ENCODE measurements around the gene TASOR. TPM values are rescaled to one million over a fixed set of nuclear protein-coding genes. Genes with fewer than 3 reads are reported as not detected.
A peak's percentile ranks its signal among the peaks of the same experiment; 100 is the strongest.

The TASOR gene
- total RNA-seq, 1 donor from 2014 or later: 69.7 TPM

DNA sequence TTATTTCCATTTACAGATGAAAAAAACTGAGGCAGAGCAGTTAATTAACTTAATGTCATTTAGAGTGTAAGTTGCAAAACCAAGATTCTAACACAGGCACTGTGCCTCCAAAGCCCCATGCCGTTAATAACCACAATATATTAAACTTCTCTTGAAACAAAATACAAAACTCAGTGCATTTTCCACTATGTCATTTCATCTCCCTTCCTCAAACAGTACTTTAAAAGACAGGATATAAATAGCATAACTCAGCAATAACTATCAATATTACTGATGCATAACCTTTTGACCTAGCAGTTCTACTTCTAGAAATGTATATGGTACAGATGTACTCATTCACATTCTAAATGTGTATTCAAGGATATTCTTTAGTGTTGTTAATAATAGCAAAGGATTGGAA, 5.1 kb upstream of the TASOR start:
- Histone ChIP-seq H3K27ac (no peak overlapping the region), H3K9me3 (no peaks in the 10 kb centered on the region), H3K27me3 (ENCODE audit: low read depth) (no peaks in the 10 kb centered on the region), H3K4me1 (no peaks in the 10 kb centered on the region), H3K36me3 (no peaks in the 10 kb centered on the region), H3K4me3 (no peak overlapping the region)
- intact Hi-C loops (cut with DNase I): no loop called here
- DNase-seq: no peak
- ATAC-seq: no peak
- TF ChIP-seq, protein P1, sequence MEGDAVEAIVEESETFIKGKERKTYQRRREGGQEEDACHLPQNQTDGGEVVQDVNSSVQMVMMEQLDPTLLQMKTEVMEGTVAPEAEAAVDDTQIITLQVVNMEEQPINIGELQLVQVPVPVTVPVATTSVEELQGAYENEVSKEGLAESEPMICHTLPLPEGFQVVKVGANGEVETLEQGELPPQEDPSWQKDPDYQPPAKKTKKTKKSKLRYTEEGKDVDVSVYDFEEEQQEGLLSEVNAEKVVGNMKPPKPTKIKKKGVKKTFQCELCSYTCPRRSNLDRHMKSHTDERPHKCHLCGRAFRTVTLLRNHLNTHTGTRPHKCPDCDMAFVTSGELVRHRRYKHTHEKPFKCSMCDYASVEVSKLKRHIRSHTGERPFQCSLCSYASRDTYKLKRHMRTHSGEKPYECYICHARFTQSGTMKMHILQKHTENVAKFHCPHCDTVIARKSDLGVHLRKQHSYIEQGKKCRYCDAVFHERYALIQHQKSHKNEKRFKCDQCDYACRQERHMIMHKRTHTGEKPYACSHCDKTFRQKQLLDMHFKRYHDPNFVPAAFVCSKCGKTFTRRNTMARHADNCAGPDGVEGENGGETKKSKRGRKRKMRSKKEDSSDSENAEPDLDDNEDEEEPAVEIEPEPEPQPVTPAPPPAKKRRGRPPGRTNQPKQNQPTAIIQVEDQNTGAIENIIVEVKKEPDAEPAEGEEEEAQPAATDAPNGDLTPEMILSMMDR (IDR thresholded peaks at IDR 0.05): no peak

DNA sequence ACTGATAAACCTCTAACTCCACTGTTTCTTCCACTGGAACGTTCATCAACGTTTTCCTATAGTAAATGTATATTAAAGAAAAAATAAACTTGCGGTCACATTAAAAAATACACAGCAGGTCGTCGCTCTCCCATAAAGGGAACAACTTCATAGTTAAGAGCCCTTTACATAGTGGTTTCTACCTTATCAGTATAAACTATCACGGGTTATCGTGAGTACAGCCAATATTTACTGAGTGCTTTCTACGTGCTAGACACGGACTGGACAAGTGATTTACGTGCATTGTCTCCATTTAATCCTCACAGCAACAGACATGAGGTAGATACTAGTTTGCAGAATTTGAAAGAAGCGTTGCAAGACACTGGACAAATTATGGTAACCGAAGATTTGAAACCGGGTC, 964 bp upstream of the TASOR start:
- no peak overlapping the region for H3K4me3 ChIP-seq
- ATAC-seq: peak in 1 of 2 donors; percentile 23
- TF ChIP-seq, protein P1 (IDR thresholded peaks at IDR 0.05): no peak
- intact Hi-C loops (cut with DNase I): no loop called here
- H3K27me3 ChIP-seq (ENCODE audit: low read depth): no peaks in the 10 kb centered on the region
- H3K9me3 ChIP-seq: no peaks in the 10 kb centered on the region
- H3K27ac ChIP-seq: no peak overlapping the region
- no peak for DNase-seq
- H3K36me3 ChIP-seq: no peaks in the 10 kb centered on the region
- H3K4me1 ChIP-seq: peaks cover 22% of the 10 kb centered on the region

DNA sequence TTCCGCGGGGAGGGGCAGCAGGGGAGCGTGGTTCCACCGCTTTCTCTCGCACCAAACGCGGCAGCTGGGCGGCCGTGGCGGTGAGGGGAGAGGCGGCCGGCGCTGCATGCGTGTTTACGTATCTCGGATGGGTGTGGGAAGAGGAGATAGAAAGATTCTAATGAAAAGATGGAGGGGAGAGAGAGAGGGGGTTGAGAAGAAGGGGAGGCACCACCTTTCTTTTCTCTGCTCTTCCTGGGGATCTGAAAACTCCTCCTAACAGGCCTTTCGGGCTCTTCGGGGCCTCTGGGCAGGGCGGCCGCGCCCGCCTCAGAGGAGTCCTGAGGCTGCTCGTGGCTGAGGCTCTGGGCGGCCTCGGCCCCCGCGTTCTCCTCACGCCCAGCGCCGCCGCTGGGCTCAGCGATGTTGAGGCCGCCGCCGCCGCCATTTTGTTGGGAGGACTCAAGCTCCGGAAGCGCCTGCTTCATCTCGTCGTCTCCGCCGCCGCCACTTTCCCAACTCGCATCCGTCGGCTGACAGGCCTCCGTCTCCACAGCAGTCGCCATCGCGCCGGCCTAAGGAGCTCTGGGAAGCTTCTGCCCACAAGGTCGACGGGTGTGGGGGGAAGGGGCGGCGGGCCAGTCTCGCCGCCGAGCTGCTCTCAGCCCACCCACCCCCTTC, 473 bp downstream of the TASOR start:
- H3K4me1 ChIP-seq: peaks cover 28% of the 10 kb centered on the region
- no peaks in the 10 kb centered on the region for H3K9me3 ChIP-seq
- peak overlapping the region; percentile 99 for H3K27ac ChIP-seq
- H3K36me3 ChIP-seq: no peaks in the 10 kb centered on the region
- ATAC-seq (peak; percentile 90 to 91), DNase-seq (peak; percentile 86)
- TF ChIP-seq, protein P1 (IDR thresholded peaks at IDR 0.05): no peak
- intact Hi-C loops (cut with DNase I): no loop called here
- no peaks in the 10 kb centered on the region for H3K27me3 ChIP-seq (ENCODE audit: low read depth)
- peak overlapping the region; percentile 83 for H3K4me3 ChIP-seq

DNA sequence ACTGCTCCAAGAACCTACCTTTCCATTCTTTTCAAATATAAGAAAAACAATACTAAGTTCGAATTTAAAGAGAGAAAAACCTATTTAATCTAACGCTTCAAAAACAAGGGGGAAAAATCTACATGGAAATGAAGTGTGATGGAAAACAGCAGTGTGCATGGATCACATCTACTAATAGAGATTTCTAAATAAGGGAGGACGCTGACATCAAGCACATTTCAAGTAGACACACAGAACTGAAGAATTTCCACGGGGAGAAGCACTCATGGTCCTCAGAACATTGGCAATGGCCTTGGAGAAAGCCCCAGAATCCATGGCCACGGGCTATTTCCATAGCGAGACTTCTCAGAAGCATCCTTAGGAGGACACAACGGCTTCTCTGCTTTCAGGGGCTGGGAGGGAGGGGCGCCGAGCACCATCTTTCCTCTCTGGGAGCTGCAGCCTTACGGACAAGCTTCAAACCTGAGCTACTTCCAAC, 1.0 kb downstream of the TASOR start:
- DNase-seq (no peak), ATAC-seq (no peak)
- H3K4me1 ChIP-seq: peaks cover 32% of the 10 kb centered on the region
- peak overlapping the region; percentile 99 for H3K27ac ChIP-seq
- no peaks in the 10 kb centered on the region for H3K9me3 ChIP-seq
- TF ChIP-seq, protein P1 (IDR thresholded peaks at IDR 0.05): no peak
- H3K27me3 ChIP-seq (ENCODE audit: low read depth): no peaks in the 10 kb centered on the region
- no peaks in the 10 kb centered on the region for H3K36me3 ChIP-seq
- intact Hi-C loops (cut with DNase I): no loop called here
- H3K4me3 ChIP-seq: peak overlapping the region; percentile 83

DNA sequence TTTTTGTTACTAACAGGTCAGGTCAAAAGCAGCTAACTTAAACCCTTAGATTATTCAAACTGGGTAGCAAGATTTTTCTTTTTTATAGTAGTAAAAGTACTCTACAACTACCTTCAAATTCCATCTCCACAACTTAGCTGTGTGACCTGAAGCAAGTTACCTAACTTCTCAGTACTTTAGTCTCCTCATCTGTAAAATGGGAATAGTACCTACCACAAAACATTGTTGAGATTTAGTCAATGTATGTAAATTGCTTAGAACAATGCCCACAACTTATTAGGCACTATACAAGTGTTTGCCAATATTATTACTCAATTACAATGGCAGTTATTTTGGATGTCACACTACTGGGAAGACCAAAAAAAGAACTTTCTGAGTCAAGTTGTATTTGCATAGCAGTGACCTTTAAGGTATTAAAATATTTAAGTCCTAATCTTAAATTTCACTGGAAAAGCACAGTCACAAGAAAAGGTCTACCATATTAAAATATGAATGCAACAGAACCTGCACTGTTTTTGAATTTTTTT, 2.9 kb downstream of the TASOR start:
- Histone ChIP-seq H3K9me3 (no peaks in the 10 kb centered on the region), H3K4me3 (no peak overlapping the region), H3K4me1 (peaks cover 32% of the 10 kb centered on the region), H3K27ac (no peak overlapping the region), H3K36me3 (no peaks in the 10 kb centered on the region), H3K27me3 (ENCODE audit: low read depth) (no peaks in the 10 kb centered on the region)
- ATAC-seq: no peak
- DNase-seq: no peak
- TF ChIP-seq, protein P1 (IDR thresholded peaks at IDR 0.05): no peak
- intact Hi-C loops (cut with DNase I): no loop called here
